Measurements from ENCODE around the gene CPA5. TPM values are rescaled to one million over a fixed set of nuclear protein-coding genes. Genes with fewer than 3 reads are reported as not detected.

Gene CPA5
- total and polyA plus RNA-seq, 10 of the 15 experiments (the other 5 are each of a cell fraction or from before 2014, with no cell fraction given) = 0.06 to 0.52 (median 0.29) TPM; not detected in 2

- no peaks in the 10 kb centered on the region for H3K27me3 ChIP-seq (replicated peaks in 1 of 2; ENCODE audit: control insufficient read depth in 2 of 2, insufficient read depth in 2 of 2, low read length in 1 of 2)
- no peaks in the 10 kb centered on the region for H3K36me3 ChIP-seq (ENCODE audit: control insufficient read depth in 2 of 2, insufficient read depth in 2 of 2, low read length in 1 of 2)
- TF ChIP-seq KDM1A (IDR thresholded peaks at IDR 0.05; ENCODE audit: borderline replicate concordance) = no peak
- no peak for TF ChIP-seq TBL1XR1 (IDR thresholded peaks at IDR 0.05; ENCODE audit: low read depth, low read length)
- no peak for TF ChIP-seq RUNX3 (IDR thresholded peaks at IDR 0.05; ENCODE audit: low read length)
- TF ChIP-seq YY1 (IDR thresholded peaks at IDR 0.05; ENCODE audit: low read depth, low read length) = no peak
- TF ChIP-seq LARP7 (IDR thresholded peaks at IDR 0.05) = no peak
- no peak for TF ChIP-seq RAD51 (IDR thresholded peaks at IDR 0.05)
- TF ChIP-seq NR2C1 (IDR thresholded peaks at IDR 0.05) = no peak
- ATAC-seq = no peak
- ChIA-PET POLR2A (no interaction called here), SMC1A (ENCODE audit: uncharacterized antibody, unreplicated experiment) (interaction anchor here (1.1 to 1.6 kb wide), 3 partner anchors 10 to 15 kb away, joined by 3 to 4 read pairs (median 3); no protein-coding TSS in a partner anchor), RAD21 (ENCODE audit: unreplicated experiment) (no interaction called here), CTCF (no interaction called here)
- no peaks in the 10 kb centered on the region for H3K4me1 ChIP-seq (ENCODE audit: control insufficient read depth, insufficient read depth, low read length)
- intact Hi-C loops (cut with micrococcal nuclease; ENCODE audit: unreplicated experiment) = no loop called here
- no peak overlapping the region for H3K9ac ChIP-seq (ENCODE audit: control insufficient read depth, insufficient read depth, low read length)
- BruUV-seq (replicated peaks) = no TSS peak
- DNase-seq (ENCODE audit: low read depth, low spot score) = no peak
- no peak overlapping the region for H2AFZ ChIP-seq (ENCODE audit: control insufficient read depth, low read depth, low read length)
- 83% methylated on average over 6 of the region's 6 CpGs for WGBS (ENCODE audit: insufficient coverage, insufficient replicate concordance, low lambda C conversion rate, missing lambda C conversion rate)
- no peaks in the 10 kb centered on the region for H4K20me1 ChIP-seq (ENCODE audit: control insufficient read depth, insufficient read depth)
- in situ Hi-C loops (cut with MboI) = no loop called here
- no peak for FAIRE-seq
- no peaks in the 10 kb centered on the region for H3K9me3 ChIP-seq (replicated peaks; ENCODE audit: control insufficient read depth, insufficient read depth, low read length)
- H3K4me2 ChIP-seq (ENCODE audit: control insufficient read depth, insufficient read depth) = no peak overlapping the region
- no peak overlapping the region for H3K4me3 ChIP-seq
- H3K79me2 ChIP-seq (ENCODE audit: control insufficient read depth, insufficient read depth, low read length) = no peaks in the 10 kb centered on the region
- no peak overlapping the region for H3K27ac ChIP-seq (ENCODE audit: control insufficient read depth, insufficient read depth)
Measured at GRCh38 chr7:130337410-130337971, 7.1 kb upstream of the CPA5 start.

GRCh38 chr7:130338233-130338632 is 6.4 kb upstream of the CPA5 start:
- Histone ChIP-seq H4K20me1 (ENCODE audit: control insufficient read depth, insufficient read depth) (no peaks in the 10 kb centered on the region), H2AFZ (ENCODE audit: control insufficient read depth, low read depth, low read length) (no peak overlapping the region), H3K27me3 (replicated peaks in 1 of 2; ENCODE audit: control insufficient read depth in 2 of 2, insufficient read depth in 2 of 2, low read length in 1 of 2) (no peaks in the 10 kb centered on the region), H3K9me3 (replicated peaks; ENCODE audit: control insufficient read depth, insufficient read depth, low read length) (no peaks in the 10 kb centered on the region), H3K9ac (ENCODE audit: control insufficient read depth, insufficient read depth, low read length) (no peak overlapping the region), H3K4me2 (ENCODE audit: control insufficient read depth, insufficient read depth) (no peak overlapping the region), H3K79me2 (ENCODE audit: control insufficient read depth, insufficient read depth, low read length) (no peaks in the 10 kb centered on the region), H3K36me3 (ENCODE audit: control insufficient read depth in 2 of 2, insufficient read depth in 2 of 2, low read length in 1 of 2) (no peaks in the 10 kb centered on the region), H3K4me1 (ENCODE audit: control insufficient read depth, insufficient read depth, low read length) (no peaks in the 10 kb centered on the region), H3K27ac (ENCODE audit: control insufficient read depth, insufficient read depth) (no peak overlapping the region), H3K4me3 (no peak overlapping the region)
- ChIA-PET CTCF (interaction anchor here (0.9 kb wide), 1 partner anchor 33 kb away, joined by 3 read pairs; no protein-coding TSS in a partner anchor), SMC1A (ENCODE audit: uncharacterized antibody, unreplicated experiment) (no interaction called here), RAD21 (ENCODE audit: unreplicated experiment) (interaction anchor here (0.6 kb wide), 1 partner anchor 124 kb away, joined by 4 read pairs; no protein-coding TSS in a partner anchor), POLR2A (no interaction called here)
- WGBS (ENCODE audit: insufficient coverage, insufficient replicate concordance, low lambda C conversion rate, missing lambda C conversion rate) = 68% methylated on average over 3 of the region's 3 CpGs
- DNase-seq (ENCODE audit: low read depth, low spot score) (no peak), ATAC-seq (no peak), FAIRE-seq (no peak)
- intact Hi-C loops (cut with micrococcal nuclease; ENCODE audit: unreplicated experiment) = no loop called here
- in situ Hi-C loops (cut with MboI) = no loop called here
- BruUV-seq (replicated peaks) = no TSS peak
- TF ChIP-seq RBBP5 (conservative IDR thresholded peaks at IDR 0.05) (no peak), BMI1 (IDR thresholded peaks at IDR 0.05; ENCODE audit: borderline replicate concordance) (no peak), HSF1 (IDR thresholded peaks at IDR 0.05; ENCODE audit: low read depth, low read length) (no peak), EGR1 (IDR thresholded peaks at IDR 0.05; ENCODE audit: borderline replicate concordance in 1 of 2, low read depth in 2 of 2, low read length in 2 of 2) (no peak), SREBF1 (IDR thresholded peaks at IDR 0.05; ENCODE audit: low read length) (no peak), SUZ12 (IDR thresholded peaks at IDR 0.05; ENCODE audit: unreplicated experiment) (no peak), MTA3 (IDR thresholded peaks at IDR 0.05; ENCODE audit: borderline replicate concordance, low read length) (no peak), ZBTB11 (CRISPR knock-in tag; IDR thresholded peaks at IDR 0.05) (no peak)

All from GM12878 (cell line).